ENCODE data around the gene GMDS.
"Not testable (repeated sequence)": the region's sequence is repeated elsewhere in the genome, so short reads cannot be mapped to it uniquely, and the experiment has no call there.

GMDS gene

DNA sequence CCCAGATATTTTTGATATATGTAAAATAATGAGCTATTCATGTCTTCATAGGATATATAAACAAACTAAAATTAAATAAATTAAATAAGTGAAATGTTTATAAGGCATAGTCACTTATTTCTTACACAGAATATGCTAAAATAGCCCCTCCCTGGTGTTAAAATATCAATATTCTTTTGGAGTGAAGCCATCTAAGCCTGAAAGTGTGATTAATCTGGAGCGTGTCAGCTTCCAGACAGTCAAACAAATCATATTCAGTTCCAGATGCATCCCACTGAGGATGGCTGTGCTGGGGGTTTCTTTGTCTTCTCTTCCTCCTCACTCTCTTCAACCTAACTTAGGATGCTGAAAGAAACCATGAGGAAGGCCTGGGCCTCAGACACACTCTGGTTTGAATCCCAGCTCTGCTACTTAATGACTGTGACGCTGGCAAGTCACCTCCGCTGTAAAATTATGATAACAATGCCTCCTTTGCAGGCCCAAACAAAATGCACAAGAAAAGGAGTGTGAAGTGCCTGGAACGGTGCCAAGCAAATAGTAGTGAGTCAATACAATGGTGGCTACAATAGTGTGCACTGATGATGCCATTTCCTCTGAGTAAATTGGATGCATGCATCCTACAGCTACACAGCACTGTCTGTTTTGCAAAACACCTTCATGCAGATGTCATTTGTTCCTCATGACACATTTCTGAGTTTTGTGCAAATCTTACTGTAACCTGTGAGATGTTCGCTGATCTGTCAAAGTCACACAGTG lies 474.3 kb downstream of the GMDS start:
- no peak for DNase-seq (ENCODE audit: low read depth)

DNA sequence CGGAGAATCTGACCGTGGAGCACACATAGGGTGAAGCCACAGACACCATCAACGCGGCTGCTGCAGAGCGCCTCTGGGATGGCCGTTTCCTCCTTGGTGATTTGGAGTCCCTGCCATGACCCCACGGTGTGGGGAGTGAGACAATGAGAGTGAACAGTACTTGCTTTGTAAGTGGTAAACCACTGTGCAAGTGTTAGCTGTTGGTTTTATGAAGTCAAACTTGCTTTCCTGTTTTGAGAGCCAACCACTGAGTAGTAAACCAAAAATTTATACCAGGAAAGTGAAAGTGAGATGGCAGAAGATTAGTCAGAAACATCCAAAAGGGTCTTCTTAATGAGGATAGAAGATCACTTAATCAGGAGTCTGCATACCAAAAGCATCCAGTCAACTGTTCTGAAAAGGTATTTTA lies 475.0 kb downstream of the GMDS start:
- no peak for DNase-seq (ENCODE audit: low read depth)

DNA sequence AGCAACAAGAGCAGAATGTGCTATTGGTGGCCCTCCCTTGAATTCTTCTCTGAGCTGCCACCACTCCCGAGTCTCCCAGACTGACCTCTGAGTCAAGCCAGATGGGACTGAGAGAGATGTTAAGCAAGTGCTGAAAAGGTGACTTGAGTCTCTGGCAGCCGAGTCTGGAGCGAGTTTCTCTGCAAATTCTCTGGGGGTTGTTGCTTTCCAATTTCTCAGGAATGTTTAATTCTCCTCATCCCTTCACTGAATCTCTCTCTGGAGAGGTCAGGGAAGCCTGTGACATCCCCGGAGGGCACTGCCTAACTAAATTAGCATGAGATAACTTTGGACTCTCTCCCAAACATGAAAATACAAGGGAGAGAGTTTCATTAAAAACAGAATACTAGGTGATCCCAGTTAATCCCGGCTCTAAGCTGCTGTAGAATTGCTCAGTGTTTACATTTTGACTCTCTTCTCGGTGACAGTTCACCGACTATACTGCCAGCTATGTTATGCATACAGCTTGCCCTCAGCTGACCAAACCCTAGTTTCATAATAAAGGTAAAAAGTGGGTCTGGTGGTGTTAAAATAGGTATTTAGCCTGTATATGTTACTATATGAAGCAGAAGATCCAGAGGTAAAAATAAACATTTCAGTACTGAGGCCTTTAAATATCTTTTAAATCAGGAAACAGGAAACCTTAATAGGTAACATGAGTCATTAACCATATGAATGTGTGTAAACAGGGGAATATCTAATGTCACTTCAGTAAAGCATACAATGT lies 477.7 kb downstream of the GMDS start:
- no peak for DNase-seq (ENCODE audit: low read depth)

DNA sequence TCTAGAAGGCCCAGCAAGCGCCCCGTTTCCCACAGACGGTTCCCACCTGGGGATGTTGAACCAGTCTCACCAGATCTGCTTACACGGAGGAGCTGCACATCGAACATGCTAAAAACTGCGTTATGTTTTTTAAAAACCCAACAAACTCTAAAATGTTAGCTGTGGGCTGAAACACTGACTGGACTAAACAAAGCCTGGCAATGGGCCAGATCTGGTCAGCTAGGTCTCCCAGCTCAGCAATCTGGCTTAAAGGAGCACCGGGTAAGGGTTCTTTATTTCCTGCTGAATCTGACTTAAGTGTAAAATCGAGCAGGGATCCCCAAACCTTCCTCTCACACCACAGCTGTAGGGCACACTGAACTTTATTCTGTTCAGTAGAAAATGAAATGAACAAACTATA lies 478.8 kb downstream of the GMDS start:
- DNase-seq (ENCODE audit: low read depth), result no peak

DNA sequence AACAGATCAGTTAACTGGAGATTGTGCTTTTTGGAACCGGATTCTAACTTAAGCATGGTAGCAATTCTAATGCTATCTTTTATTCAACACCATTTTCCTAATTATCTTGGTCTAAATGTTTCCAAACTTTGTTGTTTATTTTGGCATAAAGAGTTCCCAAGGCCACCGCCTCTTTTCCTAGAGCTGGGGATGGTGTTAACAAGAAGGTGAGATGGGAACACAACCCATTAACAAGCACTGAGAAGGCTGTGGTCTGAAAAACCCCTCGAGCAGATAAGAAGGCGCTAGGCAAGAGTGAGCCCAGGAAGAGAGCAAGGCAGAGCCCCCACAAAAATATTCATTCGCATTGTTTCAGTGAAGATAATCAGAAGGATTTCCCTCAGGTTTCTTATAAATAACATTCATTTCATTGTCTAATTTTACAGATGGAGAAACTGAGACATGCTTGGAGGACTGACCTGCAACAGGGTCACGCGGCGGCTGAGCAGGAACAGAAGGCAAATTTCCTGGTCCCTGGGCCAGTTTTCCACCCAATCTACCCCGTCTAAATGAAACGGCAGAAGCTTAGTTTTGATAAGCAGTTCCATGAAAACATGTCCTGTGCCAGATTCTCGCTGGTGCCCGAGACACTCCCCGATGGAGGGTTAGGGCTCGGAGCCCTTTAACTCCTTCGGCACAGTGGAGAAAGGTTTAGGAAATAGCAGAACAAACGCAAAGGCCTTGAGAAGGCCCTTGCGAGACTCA lies 480.1 kb downstream of the GMDS start:
- DNase-seq (ENCODE audit: low read depth), result no peak

DNA sequence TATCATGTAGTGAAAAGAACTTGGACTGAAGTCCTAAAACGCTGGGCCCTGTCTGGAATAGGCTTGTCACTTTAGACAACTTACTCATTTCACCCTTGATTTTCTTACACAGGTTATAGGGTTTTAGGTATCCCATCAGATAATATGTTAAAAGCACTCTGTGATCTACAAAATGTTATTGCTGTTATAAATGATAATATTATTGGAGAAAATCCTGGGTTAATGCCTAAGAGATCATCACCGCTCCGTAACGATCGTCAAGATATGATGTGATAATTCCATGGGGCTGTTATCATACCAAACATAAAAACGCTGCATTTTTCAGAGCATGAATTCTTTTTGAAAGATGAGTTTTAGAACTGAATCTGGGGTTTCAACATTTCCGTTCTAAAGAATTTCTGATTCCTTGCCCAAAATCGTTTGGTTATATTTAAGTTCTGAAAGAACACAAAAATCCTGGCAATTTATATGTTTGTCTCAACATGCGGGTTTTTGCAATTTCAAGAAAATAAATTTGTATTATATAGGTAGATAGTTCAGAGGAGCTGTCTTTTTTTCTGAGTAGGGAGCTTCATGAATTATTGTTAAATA lies 480.9 kb downstream of the GMDS start:
- no peak for DNase-seq (ENCODE audit: low read depth)

DNA sequence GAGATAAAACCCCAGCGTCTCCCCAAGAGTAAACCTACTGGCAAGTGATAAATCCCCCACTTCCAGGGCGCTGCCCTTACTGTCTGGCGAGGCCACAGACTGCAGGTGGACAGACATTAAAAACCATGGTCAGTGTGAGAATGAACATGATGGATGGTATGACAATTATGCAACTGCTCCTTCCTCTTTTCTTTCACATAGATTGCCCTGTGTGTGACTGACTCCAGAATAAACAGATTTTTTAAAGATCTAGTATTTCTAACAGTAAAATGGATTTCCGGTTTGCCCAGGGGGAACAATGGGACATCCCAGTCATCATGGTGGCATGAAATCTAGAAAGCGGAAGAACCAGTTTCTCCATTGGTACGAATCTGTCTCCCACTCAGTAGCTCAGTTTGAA lies 482.0 kb downstream of the GMDS start:
- DNase-seq (ENCODE audit: low read depth), result no peak

DNA sequence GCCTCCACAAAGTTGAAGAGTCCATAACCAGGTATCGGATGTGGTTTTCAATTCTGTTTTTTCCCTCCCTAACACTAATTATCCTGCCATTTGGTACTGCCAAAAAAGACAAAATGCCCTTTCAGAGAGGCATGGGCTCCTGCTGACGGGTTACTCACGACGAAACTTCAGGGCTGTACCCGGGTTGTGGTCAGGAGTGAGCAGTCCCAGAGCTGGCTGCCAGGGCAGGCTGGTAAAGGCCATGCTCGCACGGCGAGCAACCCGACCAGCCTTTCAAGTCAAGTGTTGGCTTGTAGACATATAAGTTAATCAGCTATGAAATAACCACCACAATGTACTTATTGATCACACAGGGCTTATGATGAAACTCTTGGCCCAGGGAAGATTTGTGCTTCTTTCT lies 483.2 kb downstream of the GMDS start:
- DNase-seq (ENCODE audit: low read depth), result no peak

DNA sequence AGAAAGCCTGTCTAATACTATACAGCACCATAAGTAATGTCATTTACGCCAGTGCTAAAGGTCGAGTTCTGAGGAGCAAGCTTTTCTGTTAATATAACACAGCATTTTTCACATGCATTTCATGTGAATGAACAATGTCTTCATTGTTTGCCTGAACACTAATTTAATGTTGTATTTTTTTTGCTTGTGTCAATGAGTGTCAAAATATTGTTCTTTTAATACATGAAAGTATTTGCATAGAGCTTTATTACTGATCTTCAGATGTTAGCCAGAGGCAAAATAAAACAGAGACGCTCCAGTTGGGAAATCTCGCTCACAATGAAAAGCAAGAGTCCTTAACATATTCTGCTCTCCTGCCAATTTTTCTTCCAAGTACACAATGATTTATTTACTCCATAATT lies 483.9 kb downstream of the GMDS start:
- no peak for DNase-seq (ENCODE audit: low read depth)

DNA sequence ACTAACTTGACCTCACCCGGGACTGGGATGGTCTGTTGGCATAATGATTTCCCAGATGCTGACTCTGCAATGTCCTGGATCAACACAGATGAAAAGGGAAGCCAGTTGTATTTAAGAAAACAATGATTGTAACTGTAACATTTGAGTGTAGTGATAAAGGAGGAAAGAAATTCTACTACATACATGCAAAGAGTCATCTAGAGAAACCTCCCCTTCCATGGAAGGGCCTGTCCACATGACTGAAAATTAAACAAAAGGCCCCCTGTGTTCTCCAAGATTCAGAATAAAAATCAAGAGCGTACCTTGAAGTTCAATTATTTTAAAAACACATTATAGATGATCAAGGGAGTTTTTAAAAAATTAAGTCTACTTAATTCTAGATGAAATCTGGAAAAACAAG lies 484.5 kb downstream of the GMDS start:
- DNase-seq (ENCODE audit: low read depth), result no peak

DNA sequence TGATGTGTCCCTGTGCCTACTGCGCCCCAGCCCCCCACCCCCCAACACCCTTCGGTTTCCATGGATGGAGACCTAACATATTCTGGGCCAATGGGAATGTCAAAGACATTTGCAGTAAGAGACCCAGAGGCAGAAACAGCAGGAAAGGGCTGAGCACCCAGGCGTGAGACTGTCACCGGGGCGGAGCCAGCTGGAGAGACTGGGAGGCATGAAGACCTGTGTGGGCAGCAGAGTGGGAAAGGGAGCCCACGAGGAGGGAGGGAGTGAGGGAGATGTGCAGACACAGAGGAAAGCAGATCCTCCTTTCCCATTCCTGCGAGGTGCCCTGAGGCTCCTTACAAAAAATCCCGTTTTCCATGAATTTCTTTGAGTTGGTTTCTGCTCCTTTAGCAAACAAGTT lies 485.5 kb downstream of the GMDS start:
- no peak for DNase-seq (ENCODE audit: low read depth)

DNA sequence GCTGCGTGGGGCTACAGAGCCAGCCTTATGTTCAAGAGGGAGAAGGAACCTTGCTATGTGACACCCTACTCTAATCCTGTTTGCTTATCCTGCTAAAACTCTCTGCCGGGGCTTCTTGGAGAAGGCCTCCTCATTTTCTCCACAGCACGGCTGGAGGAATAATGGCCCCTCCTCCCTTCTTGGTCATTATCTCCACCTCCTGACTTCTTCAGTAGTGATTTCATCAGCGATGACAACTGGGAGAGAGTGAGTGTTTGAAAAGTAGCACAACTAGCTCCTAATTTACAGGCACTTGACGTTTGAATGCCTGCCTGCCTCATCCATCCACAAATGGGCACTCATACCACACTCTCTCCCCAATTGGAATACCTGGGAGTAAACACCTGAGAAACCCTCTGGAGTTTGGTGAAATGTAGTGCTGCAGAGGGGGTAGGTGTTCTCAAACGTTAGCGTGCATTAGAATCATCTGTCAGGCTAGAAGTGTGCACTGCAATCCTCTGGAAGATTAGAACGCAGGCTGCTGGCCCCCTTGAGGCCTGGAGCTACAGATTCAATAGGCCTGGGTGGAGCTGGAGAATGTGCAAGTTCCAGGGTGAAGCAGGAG lies 487.2 kb downstream of the GMDS start:
- DNase-seq (ENCODE audit: low read depth), result no peak

DNA sequence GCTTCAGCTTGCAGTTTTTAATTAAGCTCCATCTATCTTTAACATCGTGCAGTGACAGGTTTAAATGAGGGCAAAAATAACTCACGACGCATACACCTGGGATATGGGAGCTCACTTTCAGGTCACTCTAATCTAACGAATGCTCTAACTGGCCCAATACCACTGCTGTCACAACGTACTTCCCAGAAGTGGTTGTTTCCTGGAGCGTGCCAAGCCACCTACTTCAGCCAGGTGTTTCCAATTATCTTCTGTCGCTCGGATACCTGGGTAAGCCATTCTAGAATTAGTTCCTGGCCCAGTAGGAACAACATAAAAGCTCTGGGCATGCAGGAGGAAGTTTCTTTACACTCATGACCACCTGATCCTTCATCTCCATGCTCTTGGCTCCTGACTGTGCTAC lies 488.3 kb downstream of the GMDS start:
- no peak for DNase-seq (ENCODE audit: low read depth)

DNA sequence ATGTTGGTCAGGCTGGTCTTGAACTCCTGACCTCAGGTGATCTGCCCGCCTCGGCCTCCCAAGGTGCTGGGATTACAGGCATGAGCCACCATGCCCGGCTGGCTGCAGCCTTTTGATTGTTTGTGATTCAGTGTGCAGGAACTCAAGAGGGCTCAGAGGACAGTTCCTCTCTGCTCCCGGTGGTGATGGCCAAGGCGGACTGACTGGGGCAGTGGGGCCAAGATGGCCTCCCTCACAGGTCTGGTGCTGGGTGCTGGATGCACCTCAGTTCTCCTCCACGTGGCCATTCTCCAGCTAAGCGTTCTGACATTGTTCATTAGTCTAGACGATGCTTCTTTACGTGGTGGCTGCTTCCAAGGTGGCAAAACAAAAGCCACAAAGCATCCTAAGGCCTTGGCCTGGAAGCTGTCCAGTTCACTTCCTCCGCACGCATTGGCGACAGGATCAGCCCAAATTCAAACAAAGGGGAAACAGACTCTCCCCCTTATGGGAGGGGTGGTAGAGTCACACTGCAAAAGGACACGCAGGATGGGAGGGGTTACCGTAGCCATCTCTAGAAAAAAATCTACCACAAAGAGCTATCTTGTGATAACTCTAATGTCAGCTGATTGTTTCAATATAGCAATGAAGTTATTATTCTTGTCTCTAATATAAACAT lies 488.8 kb downstream of the GMDS start:
- DNase-seq (ENCODE audit: low read depth), result no peak

DNA sequence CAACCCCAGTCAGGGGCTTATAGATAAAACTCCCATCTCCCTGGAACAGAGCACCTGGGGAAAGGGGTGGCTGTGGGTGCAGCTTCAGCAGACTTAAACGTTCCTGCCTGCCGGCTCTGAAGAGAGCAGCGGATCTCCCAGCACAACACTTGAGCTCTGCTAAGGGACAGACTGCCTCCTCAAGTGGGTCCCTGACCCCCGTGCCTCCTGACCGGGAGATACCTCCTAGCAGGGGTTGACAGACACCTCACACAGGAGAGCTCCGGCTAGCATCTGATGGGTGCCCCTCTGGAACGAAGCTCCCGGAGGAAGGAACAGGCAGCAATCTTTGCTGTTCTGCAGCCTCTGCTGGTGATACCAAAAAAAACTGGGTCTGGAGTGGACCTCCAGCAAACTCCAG lies 494.3 kb downstream of the GMDS start:
- not testable (repeated sequence) for DNase-seq (ENCODE audit: low read depth)

DNA sequence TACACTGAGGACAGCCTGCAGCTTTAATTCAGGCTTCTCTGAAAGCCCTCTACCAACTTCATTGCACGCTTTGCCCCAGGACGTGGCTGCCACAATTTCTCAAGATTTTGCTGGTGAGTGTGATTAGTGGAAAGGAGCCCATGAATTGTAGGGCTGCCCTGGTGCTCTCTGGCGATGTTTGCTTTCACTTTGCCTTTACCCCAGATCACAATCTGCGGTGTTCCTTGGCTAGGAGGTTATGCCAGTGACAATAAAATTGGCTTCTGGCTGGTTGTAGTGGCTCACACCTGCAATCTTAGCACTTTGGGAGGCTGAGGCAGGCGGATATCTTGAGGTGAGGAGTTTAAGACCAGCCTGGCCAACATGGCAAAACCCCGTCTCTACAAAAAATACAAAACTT lies 496.4 kb downstream of the GMDS start:
- no peak for DNase-seq (ENCODE audit: low read depth)

DNA sequence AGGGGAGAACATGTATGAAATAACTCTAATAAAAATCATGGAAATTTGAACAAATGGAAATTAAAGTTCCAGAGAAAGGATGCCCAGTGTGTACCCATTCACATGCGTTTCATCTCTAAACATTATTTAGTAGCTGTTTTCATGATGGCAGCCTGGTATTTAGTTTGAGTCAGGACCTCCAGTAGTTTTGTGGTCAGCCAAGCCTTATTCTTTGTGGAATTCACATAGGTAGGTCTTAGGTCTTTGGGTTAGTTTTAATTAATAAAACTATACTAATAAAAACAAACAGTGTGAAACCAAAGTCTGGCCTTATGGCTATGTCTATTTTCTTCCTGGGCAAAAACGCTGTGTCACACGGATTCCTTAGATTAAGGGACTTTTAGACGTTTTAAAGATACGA lies 497.9 kb downstream of the GMDS start:
- no peak for DNase-seq (ENCODE audit: low read depth)

DNA sequence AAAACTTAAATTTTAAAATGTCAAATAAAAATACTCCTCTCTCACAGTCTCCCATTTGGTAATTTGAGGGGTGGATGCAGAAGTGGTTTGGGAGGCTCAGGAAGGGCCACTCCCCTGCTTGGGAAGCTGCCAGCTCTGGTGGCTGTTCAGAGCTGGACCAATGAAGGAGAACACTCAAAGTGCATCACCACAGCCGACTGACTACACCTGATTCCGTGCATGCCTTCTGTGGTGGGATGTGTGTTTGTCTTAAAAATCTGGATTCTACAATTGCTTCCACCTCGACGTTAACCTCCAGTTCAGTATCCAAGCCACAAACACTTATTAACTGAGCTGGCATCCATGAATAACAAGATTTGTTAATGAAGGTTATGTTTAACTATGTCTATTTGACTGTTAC lies 498.4 kb downstream of the GMDS start:
- no peak for DNase-seq (ENCODE audit: low read depth)

DNA sequence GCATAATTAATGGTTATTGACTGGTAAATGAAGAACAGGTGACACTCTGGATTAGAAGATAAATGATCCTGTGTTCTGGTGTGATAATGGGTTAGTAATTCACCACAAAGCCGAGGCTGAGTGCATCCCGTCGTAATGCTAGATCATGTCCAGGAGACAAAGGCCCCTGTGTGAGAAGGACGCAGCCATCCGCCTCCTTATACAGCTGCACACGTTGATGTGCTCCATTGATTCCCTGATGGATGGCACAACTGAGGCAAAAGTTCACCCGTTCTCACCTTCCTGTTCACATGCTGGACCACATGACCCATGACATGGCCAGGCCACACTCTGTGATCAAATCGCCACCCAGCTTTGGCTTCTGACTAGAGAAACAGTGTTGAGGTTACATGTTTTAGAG lies 499.6 kb downstream of the GMDS start:
- DNase-seq (ENCODE audit: low read depth), result no peak

DNA sequence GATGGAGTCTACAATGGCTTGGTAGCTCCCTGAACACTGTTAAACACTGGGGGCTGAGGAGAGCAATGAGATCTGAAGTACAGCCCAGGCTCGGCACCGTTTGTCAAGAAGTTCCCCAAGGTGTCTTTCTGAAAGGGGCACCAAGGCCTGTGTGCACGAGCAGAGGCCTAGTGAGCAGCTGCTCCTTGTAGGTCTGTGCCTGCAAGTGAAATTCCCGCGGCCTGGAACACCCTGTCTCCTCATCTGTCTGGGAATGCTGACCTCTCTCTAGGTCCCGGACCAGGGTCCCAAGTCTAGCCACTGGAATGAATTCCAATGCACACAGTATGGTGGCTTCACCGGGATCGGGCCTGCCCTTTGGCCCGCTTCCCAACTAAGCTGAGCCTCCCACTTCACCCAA lies 500.9 kb downstream of the GMDS start:
- no peak for DNase-seq (ENCODE audit: low read depth)

DNA sequence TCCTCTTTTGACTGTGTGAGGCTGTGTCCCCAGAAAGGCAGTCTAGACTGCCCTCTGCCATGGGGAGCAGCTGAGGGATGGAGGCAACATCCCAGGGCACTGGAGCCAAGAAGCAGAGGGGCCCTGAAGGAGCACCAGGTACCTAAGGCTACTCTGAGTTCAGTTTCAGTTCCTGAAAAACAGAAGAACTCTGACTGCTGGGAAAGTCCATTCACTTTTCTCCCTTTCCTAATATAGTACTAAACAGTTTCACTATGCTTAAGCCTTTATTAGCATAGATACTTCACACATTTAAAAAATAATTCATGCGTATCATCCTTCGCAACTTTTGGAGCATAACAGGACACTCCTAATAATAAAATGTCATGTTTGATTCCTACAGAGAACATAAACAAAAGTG lies 505.7 kb downstream of the GMDS start:
- DNase-seq (ENCODE audit: low read depth), result no peak

DNA sequence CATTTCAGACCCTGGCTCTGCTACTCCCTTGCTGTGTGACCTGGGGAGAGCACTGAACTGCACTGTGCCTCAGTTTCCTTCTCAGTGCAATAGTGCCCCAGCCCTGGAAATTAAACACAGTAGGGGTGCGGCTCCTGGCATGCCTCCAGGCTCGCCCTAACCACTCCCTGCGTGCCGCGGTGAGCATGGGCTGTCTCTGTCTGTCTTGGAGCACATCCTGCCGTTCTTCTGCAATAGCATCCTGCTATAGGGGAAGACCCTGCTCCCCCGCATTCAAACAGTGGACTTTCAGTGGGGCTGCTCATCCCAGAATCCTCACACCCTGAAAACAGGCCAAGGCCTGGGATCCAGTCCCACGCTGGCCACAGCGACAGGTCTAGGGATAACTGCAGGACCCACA lies 506.2 kb downstream of the GMDS start:
- DNase-seq (ENCODE audit: low read depth), result no peak

Data from stimulated activated CD8-positive, alpha-beta memory T cell treated with anti-CD3 and anti-CD28 coated beads, Interleukin-7, amount 100 ng/mL, for 24 hours (primary cell).